A549 (cell line): ENCODE results near the gene AK8.

Experiments used
- CEBPB ChIP-seq, 2 experiments: fragments of >200 bp in 1 of 2; sonication (Bioruptor Twin) in 1 of 2; formaldehyde crosslinking in 1 of 2; IDR thresholded peaks; 2 replicates each; pipeline ENCODE4 v1.6.1; 2012 to 2016
- CHD2 ChIP-seq: fragments of 150-350 bp; IDR thresholded peaks from 2 replicates; pipeline ENCODE4 v1.6.1; 2014; ENCODE audit warnings: low read length; ENCODE audit not compliant: partially characterized antibody
- RAD21 ChIP-seq, 2 experiments: fragments of >200 bp in 1 of 2; sonication (Bioruptor Twin) in 1 of 2; formaldehyde crosslinking in 1 of 2; IDR thresholded peaks in 1 of 2; conservative IDR thresholded peaks in 1 of 2; 2 replicates in 1 of 2; 3 replicates in 1 of 2; pipeline ENCODE4 v1.6.1; 2012 to 2018; ENCODE audit warnings: inconsistent platforms in 1 of 2
- SMC3 ChIP-seq: fragments of >200 bp; sonication (Bioruptor Twin); formaldehyde crosslinking; IDR thresholded peaks from 3 replicates; pipeline ENCODE4 v1.6.1; 2018; ENCODE audit warnings: inconsistent platforms
- ZSCAN20 ChIP-seq: fragments of 250-450 bp; sonication (Bioruptor Pico); IDR thresholded peaks from 2 replicates; pipeline ENCODE4 v1.8.0; 2022; ENCODE audit warnings: mild to moderate bottlenecking, moderate library complexity
- TF ChIP-seq, protein P1 (sequence below): fragments of >200 bp; sonication (Bioruptor Twin); formaldehyde crosslinking; IDR thresholded peaks from 3 replicates; pipeline ENCODE4 v1.5.1; 2016
- TF ChIP-seq, protein P2 (sequence below): fragments of >200 bp; sonication (Bioruptor Twin); formaldehyde crosslinking; IDR thresholded peaks from 3 replicates; pipeline ENCODE4 v1.6.1; 2016
- TF ChIP-seq, protein P3 (sequence below): IDR thresholded peaks from 2 replicates; pipeline ENCODE4 v1.6.1; 2012
- TF ChIP-seq, protein P4 (sequence below): fragments of 200-600 bp; sonication (generic); IDR thresholded peaks from 2 replicates; pipeline ENCODE4 v1.6.1; 2016; ENCODE audit warnings: antibody characterized with exemption, mild to moderate bottlenecking, moderate library complexity
- TF ChIP-seq, protein P5 (sequence below): fragments of 150-350 bp; IDR thresholded peaks from 2 replicates; pipeline ENCODE4 v1.6.1; 2014; ENCODE audit warnings: low read depth, mild to moderate bottlenecking, low read length

DNA sequence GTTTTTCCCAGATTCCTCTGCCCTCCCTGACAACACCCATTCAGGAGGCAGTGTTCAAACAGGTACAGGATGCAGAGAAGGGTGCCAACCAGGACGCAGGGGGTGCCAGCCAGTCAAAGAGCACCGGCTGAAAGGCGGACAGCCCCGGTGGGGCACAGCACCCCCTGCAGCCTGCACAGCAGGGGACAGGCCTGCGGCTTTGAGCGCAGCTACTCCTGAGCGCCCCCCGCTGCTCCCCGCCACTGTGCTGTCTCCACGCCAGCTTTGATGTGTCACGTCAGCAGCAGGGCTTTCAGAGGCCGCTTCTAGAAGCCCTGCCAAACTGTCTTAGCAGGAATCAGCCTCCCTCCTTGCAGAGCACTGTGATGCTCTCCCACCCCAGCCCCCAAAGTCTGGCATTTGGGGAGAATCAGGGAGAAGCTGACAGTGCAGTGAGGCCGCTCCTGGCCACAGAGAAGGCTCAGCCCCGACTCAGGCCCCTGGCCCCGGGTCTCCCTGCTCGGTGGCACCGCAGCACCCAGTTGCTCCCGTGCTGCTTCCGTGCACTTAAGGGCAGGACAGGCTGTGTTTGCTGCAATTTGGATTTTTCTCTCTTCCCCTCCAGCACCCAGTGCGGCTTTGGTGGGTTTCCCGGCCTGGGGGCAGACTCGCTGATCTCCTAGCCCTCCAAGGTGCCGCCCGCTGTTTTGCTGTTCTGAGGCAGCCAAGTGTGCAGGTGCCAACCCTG lies 20.3 kb downstream of the AK8 start:
- TF ChIP-seq CHD2 (no peak), SMC3 (no peak), RAD21 (conservative IDR thresholded peaks at IDR 0.05 in 1 of 2, IDR thresholded peaks at IDR 0.05 in 1 of 2) (no peak), ZSCAN20 (CRISPR knock-in tag) (no peak), CEBPB (IDR thresholded peaks at IDR 0.05) (no peak)
- TF ChIP-seq, protein P1, sequence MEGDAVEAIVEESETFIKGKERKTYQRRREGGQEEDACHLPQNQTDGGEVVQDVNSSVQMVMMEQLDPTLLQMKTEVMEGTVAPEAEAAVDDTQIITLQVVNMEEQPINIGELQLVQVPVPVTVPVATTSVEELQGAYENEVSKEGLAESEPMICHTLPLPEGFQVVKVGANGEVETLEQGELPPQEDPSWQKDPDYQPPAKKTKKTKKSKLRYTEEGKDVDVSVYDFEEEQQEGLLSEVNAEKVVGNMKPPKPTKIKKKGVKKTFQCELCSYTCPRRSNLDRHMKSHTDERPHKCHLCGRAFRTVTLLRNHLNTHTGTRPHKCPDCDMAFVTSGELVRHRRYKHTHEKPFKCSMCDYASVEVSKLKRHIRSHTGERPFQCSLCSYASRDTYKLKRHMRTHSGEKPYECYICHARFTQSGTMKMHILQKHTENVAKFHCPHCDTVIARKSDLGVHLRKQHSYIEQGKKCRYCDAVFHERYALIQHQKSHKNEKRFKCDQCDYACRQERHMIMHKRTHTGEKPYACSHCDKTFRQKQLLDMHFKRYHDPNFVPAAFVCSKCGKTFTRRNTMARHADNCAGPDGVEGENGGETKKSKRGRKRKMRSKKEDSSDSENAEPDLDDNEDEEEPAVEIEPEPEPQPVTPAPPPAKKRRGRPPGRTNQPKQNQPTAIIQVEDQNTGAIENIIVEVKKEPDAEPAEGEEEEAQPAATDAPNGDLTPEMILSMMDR = no peak
- TF ChIP-seq, protein P2, sequence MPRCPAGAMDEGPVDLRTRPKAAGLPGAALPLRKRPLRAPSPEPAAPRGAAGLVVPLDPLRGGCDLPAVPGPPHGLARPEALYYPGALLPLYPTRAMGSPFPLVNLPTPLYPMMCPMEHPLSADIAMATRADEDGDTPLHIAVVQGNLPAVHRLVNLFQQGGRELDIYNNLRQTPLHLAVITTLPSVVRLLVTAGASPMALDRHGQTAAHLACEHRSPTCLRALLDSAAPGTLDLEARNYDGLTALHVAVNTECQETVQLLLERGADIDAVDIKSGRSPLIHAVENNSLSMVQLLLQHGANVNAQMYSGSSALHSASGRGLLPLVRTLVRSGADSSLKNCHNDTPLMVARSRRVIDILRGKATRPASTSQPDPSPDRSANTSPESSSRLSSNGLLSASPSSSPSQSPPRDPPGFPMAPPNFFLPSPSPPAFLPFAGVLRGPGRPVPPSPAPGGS = no peak
- TF ChIP-seq, protein P3, sequence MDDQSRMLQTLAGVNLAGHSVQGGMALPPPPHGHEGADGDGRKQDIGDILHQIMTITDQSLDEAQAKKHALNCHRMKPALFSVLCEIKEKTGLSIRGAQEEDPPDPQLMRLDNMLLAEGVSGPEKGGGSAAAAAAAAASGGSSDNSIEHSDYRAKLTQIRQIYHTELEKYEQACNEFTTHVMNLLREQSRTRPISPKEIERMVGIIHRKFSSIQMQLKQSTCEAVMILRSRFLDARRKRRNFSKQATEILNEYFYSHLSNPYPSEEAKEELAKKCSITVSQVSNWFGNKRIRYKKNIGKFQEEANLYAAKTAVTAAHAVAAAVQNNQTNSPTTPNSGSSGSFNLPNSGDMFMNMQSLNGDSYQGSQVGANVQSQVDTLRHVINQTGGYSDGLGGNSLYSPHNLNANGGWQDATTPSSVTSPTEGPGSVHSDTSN = no peak
- TF ChIP-seq, protein P4, sequence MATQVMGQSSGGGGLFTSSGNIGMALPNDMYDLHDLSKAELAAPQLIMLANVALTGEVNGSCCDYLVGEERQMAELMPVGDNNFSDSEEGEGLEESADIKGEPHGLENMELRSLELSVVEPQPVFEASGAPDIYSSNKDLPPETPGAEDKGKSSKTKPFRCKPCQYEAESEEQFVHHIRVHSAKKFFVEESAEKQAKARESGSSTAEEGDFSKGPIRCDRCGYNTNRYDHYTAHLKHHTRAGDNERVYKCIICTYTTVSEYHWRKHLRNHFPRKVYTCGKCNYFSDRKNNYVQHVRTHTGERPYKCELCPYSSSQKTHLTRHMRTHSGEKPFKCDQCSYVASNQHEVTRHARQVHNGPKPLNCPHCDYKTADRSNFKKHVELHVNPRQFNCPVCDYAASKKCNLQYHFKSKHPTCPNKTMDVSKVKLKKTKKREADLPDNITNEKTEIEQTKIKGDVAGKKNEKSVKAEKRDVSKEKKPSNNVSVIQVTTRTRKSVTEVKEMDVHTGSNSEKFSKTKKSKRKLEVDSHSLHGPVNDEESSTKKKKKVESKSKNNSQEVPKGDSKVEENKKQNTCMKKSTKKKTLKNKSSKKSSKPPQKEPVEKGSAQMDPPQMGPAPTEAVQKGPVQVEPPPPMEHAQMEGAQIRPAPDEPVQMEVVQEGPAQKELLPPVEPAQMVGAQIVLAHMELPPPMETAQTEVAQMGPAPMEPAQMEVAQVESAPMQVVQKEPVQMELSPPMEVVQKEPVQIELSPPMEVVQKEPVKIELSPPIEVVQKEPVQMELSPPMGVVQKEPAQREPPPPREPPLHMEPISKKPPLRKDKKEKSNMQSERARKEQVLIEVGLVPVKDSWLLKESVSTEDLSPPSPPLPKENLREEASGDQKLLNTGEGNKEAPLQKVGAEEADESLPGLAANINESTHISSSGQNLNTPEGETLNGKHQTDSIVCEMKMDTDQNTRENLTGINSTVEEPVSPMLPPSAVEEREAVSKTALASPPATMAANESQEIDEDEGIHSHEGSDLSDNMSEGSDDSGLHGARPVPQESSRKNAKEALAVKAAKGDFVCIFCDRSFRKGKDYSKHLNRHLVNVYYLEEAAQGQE = no peak
- TF ChIP-seq, protein P5, sequence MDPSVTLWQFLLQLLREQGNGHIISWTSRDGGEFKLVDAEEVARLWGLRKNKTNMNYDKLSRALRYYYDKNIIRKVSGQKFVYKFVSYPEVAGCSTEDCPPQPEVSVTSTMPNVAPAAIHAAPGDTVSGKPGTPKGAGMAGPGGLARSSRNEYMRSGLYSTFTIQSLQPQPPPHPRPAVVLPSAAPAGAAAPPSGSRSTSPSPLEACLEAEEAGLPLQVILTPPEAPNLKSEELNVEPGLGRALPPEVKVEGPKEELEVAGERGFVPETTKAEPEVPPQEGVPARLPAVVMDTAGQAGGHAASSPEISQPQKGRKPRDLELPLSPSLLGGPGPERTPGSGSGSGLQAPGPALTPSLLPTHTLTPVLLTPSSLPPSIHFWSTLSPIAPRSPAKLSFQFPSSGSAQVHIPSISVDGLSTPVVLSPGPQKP = no peak
